GM12892 (cell line): ENCODE measurements around the gene GAB2.

Source experiments
- POLR2A ChIP-seq: IDR thresholded peaks from 2 replicates; pipeline ENCODE4 v1.6.1; 2011; ENCODE audit warnings: low read depth, low read length, control low read depth
- POLR2AphosphoS5 ChIP-seq: IDR thresholded peaks from 2 replicates; pipeline ENCODE4 v1.6.1; 2011; ENCODE audit warnings: low read depth, low read length, control low read depth
- TAF1 ChIP-seq: IDR thresholded peaks from 2 replicates; pipeline ENCODE4 v1.6.1; 2011; ENCODE audit warnings: low read depth, mild to moderate bottlenecking, control low read depth, low read length, borderline replicate concordance

DNA sequence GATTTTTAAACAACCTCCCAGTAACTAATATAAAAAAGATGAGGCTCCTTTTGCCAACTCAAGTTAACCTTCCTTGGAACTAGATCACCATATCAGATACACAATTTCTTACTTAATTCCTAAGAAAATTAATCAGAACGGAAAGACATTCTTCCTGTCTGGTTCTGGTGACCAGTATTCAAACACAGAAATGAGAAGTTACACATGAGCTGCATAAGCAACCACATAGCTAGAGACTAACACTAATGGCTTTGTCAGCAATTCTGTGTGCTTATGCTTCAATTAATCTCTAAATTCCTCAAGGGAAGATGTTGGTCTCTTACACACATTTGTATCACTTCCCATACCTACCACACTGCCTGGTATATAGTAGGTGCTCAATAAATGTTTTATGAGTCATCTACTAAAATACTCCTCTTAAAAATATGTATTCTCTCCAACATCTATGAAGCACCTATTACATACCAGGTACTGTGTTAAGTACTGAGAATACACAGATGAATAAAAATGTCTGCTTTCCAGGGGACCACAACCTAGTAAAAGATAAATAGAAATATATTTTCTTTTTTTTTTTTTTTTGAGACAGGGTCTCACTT, 54.5 kb downstream of the GAB2 start:
- TF ChIP-seq POLR2AphosphoS5 (no peak), POLR2A (no peak), TAF1 (no peak)
